GM19043 (cell line): Measurements from ENCODE around the gene BAIAP2L1.

Source experiments
- ATAC-seq: cut with Tn5 transposase; IDR thresholded peaks from one replicate; pipeline ENCODE4 v1.9.1; 2021; ENCODE audit warnings: low read depth; ENCODE audit not compliant: unreplicated experiment

Gene BAIAP2L1

DNA sequence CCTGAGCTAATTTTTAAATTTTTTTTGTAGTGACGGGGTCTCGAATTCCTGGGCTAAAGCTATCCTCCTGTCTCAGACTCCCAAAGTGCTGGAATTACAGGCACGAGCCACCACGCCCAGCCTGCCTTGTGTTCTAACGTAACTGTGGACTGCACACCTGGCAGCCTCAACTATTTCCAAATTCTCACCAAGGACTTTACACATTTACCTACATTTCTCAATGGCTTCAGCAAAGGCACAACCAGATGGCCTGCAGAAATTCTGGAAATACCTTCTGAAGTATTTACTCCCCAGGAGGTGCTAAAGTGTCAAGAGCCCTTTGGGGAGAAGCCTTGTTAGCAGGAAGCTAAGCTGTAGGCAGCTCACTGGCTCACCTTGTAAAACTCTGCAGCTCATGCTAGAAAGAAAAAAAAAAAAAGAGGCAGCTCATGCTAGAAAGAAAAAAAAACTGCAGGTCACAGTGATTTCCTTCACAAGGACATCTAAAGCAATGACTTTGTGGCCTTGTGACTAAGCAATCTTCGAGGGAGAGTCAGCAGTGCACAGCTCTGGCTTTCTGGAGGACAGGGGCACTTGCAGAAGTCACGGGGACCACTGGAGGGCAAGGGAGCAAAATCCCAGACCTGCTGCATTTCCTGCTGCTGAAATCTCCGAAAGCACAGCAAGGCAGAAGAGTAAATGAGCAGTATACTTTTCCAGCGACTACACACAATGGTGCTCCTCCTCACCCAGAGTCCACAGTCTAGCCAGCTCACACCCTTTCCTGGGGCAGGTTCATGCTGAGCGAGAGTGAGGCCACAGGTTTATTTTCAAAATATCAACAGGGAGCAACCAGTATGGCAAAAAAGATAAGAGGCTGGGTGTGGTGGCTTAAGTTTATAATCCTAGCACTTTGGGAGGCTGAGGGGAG lies 40.4 kb downstream of the BAIAP2L1 start:
- ATAC-seq = no peak

DNA sequence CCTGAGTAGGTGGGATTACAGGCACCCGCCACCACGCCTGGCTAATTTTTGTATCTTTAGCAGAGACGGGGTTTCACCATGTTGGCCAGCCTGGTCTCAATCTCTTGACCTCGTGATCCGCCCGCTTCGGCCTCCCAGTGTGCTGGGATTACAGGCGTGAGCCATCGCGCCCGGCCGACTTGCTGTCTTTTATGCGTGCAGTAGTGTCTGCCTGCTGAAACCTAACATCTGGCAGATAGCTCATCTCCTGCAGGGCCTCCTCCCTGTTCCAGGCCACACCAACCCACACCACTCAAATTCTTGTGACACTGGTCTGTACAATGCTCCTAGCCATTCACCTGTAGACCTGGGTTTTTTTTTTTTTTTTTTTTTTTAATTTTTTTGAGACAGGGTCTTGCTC lies 41.5 kb downstream of the BAIAP2L1 start:
- ATAC-seq = no peak

DNA sequence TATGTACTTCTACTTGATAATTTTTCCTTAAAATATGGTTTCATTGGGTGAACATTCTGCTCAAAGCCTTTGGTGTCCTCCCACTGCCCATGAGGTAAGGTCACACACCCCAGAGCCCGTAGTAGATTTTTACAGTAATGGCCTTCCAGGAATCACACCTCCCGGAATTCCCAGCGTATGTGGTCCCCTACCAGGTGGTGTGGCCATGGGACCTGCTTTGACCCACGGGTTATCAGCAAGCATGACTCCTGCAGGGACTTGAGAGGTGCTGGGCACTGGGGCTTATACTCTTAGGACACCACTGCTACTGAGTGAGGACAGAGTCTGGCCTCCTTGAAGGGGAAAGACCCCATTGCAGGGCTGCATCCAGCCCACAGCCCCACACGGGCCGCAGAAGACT lies 42.2 kb downstream of the BAIAP2L1 start:
- ATAC-seq = no peak

DNA sequence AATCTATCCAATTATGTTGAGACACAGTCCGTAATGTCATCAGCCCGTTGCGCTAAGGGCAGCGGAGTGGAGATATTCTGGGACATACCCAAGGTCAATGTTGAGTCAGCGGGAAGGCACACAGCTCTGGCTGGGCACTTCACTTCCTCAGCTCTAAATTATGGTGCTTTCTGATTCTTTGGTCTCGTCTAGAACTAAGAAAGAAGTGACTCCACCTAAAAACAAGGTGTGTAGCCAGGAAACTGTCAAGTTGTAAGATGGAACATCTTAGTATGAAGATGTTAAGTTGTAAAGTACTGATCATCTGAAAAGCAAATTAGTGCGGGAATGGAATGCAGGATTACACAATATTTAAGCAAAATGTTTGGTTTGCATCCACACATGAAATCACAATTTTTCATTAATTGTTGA lies 43.1 kb downstream of the BAIAP2L1 start:
- no peak for ATAC-seq

DNA sequence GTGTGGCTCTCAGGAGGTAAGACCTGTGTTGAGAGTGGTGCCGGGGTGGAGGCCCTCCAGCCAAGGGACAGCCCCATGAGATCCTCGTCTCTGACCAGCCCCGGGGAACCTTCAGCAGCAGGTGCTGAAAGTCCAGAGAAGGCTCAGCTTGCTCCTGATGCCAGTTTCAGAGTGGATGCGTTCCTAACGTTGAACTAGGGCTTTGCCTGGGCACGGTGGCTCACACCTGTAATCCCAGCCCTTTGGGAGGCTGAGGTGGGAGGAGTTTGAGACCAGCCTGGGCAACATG lies 45.7 kb downstream of the BAIAP2L1 start:
- no peak for ATAC-seq

DNA sequence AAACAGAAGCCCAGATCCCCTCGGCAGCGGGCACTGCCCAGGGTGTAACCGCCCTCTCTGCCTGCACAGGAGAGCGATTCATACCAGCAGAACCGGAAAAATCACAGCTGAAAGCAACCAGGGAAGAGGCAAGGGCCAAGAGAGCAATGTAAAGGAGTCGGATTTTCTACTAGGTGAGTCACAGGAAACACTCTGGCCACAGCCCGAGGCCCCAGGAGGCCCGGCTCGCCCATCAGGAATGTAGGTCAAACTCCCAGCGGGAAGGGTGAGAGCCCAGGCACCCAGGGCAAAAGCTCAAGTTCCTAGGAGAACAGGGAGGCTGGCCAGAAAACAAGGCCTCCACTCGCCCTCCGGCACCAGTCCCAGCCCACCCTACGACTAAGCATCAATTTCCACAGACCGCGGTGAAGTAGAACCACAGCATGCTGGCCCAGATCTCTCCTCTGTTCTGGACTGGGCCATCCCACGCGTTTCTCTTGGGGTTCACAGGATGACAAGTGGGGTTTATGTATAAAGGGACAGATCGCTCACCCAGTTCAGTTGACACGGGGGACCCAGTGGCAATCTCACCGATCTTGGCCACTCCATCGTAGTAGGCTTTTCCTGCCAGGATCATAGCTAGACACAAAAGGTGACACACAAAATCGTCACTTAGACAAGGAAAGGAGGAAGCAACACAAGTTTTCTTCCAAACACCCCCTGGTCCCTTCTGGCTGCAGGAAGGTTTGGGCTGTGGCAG lies 46.2 kb downstream of the BAIAP2L1 start:
- no peak for ATAC-seq

DNA sequence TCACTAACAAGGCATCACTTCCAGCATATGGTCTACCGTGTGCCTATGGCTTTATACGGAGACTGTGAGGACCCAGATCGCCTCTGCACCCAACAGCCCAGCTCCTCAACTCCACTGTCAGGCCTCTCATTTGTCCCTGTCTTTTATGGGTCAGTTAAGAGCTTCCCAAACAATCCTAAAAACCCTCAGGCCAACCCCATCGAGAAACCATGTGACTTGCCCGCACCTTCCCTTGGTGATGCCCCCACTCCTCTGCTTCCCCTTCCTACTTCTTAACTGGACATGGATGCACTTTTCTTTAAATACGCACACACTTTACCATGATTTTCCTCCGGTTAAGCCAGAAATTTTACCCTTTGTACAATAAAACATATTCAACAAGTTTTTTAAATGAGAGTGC lies 46.8 kb downstream of the BAIAP2L1 start:
- no peak for ATAC-seq

DNA sequence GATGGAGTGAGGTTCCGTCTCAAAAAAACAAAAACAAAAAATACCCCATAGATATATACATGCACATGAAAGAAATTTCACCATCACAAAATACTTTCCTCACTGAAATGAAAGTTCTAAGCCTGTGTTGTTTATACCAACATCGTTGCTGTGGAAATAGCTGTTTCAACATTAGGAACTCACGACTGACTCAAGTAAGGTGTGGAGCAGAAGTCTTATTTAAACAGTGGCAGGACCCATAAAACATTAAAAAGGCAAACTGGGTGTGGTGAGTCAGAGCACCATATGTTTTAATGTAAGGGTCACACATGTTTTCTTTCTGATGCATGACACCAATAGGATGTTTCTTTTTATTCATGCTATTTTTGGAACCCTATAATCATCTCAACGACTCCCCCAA lies 48.3 kb downstream of the BAIAP2L1 start:
- no peak for ATAC-seq

DNA sequence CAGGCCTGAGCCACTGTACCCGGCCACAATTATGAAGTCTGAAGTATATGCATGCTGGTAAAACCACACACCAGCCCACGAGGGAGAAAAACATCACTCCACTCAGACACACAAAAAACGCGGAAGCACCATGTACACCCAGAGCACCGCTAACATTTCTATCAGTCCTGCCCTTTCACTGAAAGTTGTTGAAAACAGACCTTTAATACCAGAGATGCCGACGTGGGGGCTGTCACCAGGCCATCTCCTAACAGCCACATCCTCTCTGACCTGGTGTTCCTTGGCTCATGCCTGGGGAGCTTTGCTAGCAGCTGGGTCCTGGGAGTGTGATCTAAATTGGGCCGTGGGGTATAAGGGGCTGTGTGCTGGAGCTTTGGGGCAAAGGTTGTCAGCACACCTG lies 49.8 kb downstream of the BAIAP2L1 start:
- ATAC-seq = no peak

DNA sequence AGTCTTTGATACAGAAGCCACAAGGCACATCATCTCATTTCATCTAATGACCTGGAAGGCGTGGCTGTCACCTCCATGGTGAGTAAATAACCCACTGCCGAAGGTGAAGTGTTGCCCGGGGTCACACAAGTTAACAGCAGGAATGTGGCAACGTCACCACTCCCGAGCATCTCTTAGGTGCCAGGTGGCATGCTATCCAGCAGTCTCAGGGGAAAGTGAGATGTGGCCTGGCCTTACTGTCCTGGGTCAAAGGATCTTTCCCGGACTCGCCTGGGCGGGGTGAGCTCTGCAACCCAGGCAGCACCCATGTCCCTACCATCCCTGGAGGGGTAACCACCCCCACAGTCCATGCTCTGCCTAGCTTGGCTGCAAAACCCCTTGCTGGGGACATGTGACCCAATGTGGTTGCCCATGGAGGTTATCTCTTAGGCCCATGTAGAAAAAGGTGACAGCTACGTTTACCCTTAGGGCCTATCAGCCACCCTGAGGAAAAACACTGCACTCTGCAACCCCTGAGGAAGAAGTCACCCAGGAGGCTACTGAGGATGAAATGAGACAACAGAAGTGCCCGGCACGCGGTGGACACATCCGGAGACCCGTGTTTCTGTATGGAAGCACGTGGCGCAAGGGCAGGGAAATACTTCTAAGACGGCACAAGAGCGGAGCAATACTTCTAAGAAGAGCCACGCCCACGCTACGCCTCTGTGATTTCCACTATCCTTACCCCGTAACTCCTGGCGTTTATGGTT lies 52.0 kb downstream of the BAIAP2L1 start:
- ATAC-seq = no peak

DNA sequence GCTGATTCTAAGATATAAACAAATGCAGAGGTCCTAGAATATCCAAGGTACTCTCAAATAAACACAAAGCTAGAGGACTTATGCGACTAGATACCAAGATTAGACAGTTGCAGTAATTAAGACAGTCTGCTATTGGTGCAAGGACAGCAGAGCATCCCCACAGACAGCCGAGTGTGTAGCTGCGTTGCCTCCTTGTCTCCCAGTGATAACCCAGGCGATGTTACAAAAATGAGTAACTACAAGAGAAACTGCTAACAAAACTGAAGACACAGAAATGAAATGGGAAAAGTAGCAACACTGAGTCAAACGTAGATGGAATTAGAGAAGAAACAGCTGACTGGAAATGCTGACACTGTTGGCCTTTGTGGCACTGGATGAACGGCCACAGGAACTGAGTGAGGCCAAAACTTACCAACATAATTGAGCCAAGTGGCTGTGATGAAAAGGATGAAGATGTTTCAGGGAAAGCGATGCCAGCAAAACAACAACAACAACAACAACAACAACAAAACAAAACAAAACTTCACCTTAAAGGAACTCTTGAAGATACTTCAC lies 54.3 kb downstream of the BAIAP2L1 start:
- no peak for ATAC-seq

DNA sequence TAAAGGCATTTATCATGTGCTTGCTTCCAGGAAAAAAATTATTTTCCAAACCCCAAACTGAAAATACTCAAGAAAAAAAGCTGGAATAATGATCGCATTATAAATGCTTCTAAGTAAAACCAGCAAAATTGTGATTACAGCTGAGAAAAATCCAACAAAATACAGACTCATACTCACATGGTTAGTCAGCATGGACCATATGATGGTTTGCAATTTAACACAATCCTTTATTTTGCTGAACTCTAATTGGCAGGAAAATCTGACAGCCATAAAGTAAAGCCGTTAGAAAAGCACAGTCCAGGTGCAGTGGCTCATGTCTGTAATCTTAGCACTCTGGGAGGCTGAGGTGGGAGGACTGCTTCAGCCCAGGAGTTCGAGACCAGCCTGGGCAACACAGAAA lies 59.8 kb downstream of the BAIAP2L1 start:
- no peak for ATAC-seq

DNA sequence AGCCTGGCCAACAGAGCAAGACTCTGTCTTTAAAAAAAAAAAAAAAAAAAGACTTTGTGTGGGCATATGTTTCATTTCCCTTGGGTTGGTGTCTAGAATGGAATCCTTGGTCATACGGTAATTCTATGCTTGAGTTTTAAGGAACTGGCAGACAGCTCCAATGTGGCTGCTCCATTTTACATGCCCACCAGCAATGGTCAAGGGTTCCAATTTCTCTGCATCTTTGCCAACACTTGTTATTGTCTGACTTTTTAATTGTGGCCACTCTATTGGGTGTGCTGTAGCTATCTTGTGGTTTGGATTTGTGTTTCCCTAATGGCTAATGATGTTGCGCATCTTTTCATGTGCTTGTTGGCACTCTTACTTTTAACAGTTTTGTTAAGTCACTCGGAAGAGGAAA lies 61.8 kb downstream of the BAIAP2L1 start:
- ATAC-seq = no peak

DNA sequence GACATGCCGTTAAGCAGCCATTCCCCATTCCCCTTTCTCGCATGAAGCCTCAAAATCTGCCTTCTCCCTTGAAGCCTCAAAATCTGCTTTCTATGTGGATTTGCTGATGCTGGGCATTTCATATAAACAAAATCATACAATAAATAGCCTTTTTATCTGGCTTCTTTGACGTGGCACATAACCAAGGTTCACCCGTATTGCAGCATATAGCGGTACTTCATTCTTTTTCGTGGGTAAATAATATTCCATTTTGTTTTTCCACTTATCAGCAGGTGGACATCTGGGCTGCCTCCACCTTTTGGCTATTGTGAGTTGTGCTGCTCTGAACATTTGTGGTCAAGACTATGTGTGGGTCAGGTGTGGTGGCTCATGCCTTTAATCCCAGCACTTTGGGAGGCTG lies 62.4 kb downstream of the BAIAP2L1 start:
- no peak for ATAC-seq

DNA sequence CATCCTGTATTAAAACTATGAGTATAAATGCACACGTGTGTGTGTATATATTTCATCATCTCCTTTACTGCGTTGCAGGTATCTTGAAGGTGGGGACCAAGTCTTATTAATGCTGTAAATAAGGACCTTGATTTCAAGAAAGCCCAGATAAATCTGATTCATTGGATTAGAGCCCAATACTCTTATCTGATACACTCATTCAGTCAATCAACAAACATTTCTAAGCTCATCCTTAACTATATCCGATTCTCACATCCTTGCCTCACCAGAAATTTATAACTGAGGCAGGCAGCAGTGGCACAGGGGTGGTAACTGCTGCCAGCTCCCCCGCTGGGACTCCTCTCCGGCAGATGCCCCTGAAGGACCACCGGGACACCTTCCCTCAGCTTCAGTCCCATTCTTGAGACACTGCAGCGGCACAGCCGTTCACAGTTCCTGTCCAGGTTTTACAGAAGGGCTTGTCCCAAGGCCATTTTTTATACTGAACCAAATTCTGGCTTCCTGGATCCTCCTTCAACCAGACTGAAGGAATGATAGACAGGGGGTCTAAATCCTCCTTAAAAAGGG lies 65.4 kb downstream of the BAIAP2L1 start:
- no peak for ATAC-seq

DNA sequence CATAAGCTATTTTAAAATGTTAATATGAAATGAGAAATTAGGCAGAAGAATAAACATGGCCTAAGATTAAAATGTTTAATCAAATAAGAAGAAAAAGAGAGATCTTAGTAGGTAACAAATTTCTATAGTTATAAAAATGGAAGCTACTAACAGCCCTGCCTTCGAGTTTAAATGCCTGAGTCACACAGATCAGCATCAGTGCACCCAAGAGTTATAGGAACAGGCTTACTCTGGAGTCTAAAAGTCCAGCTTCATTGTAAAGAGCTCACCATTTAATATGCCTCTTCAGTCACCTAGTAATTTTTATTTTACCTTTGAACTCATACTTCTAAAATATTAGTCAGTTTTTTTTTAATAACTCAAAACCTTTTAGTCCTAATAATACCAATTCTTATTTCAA lies 66.8 kb downstream of the BAIAP2L1 start:
- no peak for ATAC-seq

DNA sequence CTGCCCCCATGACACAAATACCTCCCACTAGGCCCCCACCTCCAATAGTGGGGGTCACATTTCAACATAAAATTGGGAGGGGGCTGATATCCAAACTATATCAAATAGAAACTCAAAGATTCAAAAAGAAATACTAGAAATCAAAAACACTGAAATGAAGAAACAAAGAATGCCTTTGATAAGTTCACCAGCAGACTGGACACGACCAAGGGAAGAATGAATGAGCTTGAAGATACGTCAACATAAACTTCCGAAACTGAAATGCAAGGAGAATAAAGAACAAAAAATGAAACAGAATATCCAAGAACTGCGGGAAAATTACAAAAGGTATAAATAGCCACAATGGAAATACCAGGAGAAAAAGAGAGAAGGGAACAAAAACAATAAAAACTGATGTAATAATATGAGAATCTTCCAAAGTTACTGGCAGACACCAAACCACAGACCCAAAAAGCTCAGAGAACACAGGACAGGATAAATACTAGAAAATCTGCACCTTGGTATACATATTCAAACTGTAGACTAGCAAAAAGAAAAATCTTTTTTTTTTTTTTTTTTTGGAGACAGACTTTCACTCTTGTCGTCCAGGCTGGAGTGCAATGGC lies 69.9 kb downstream of the BAIAP2L1 start:
- ATAC-seq = no peak

DNA sequence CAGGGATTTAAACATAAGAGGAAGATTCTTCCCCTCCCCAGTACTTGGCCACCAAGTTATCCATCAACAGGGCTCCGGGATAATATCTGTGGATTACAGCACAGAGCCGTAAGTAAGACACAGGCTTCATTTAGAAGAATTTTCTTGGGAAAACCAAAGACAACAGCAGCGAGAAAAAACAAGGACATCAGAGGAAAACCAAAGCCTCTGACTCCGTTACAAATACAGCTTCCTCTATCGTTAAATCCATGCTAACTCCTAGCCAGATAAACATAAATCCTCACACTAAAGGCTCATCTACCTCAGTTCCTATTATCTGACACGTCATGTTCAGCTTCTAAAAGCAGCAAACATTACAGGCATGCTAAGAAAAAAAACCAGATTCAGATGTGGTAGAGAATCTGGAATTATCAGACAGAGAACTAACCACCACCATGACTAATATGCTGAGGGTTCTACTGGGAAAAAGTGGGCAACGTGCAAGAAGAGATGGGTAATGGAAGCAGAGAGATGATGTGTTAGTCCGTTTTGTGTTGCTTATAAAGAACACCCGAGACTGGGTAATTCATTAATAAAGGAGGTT lies 71.0 kb downstream of the BAIAP2L1 start:
- no peak for ATAC-seq

DNA sequence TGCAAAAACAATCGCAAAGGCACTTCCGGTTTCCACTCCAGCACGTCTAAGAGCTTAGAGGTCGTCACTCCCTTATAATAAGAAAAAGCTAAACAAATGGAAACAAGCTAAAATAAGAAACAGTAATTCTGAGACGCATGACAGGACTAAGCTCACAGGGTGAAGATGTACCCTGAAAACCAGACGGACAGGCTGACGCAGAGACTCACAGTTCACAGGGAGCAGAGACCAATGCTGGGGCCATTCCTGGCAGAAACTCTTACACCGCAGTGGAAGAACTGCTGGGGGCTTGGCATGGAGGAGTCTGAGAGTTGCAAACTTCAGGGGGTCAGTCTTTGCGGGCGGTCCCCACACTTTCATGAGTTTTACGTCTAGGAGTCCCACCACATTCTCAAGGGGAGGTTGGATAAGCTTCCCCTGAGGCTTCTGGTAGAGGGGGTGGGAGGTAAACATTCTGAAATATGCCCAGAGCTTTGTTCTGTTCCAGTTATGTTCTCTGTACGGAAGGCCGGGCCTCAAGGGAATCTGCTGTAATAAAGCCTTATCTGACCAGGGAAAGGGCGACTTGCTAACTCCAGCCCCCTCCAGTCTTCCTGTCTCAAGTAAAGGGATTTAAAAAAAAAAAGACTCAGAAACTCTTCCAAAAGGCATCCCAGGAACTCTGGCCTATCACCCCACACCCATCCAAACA lies 71.6 kb downstream of the BAIAP2L1 start:
- ATAC-seq = no peak
